Testis (tissue), 2 donors: ENCODE measurements around the gene DDIAS.

Source experiments
- CTCF ChIP-seq, 3 experiments: fragments of 450-650 bp in 2 of 3; fragments of 200-600 bp in 1 of 3; sonication (generic) in 1 of 3; IDR thresholded peaks; one replicate each; pipeline ENCODE4 v1.5.1; 2016 to 2019; ENCODE audit warnings: antibody characterized with exemption in 3 of 3, mild to moderate bottlenecking in 2 of 3, moderate library complexity in 1 of 3
- POLR2A ChIP-seq: fragments of 450-650 bp; IDR thresholded peaks from one replicate; pipeline ENCODE4 v1.6.1; 2017; ENCODE audit warnings: antibody characterized with exemption, mild to moderate bottlenecking, moderate library complexity

GRCh38 chr11:82942376-82942775 is 40.8 kb downstream of the DDIAS start:
- TF ChIP-seq CTCF (IDR thresholded peaks at IDR 0.05) (no peak), POLR2A (no peak)
